Immature natural killer cell (primary cell): Measurements from ENCODE around the gene BHLHE41. TPM values are rescaled to one million over a fixed set of nuclear protein-coding genes. Genes with fewer than 3 reads are reported as not detected.

Experiments used
- DNase-seq, 3 donors: peaks; one replicate each; pipeline ENCODE4 v3.0.0; 2022; ENCODE audit warnings: mixed read lengths in 1 of 3
- H3K27ac Mint-ChIP-seq, 6 donors: one replicate each; pipeline ENCODE4 v1.8.0; 2020; ENCODE audit warnings: mixed read lengths in 6 of 6, mild to moderate bottlenecking in 5 of 6, inconsistent platforms in 4 of 6, moderate library complexity in 3 of 6
- H3K27me3 Mint-ChIP-seq, 3 donors: one replicate each; pipeline ENCODE4 v1.8.0; 2020 to 2021; ENCODE audit warnings: low read depth in 3 of 3, mild to moderate bottlenecking in 3 of 3, mixed read lengths in 3 of 3, moderate library complexity in 3 of 3, inconsistent platforms in 1 of 3
- H3K36me3 Mint-ChIP-seq, 3 donors: one replicate each; pipeline ENCODE4 v1.8.0; 2020; ENCODE audit warnings: mixed read lengths in 3 of 3, inconsistent platforms in 2 of 3, mild to moderate bottlenecking in 2 of 3
- H3K4me1 Mint-ChIP-seq, 2 donors: one replicate each; pipeline ENCODE4 v1.8.0; 2020; ENCODE audit warnings: inconsistent platforms in 2 of 2, mild to moderate bottlenecking in 2 of 2, mixed read lengths in 2 of 2, moderate library complexity in 1 of 2
- H3K4me3 Mint-ChIP-seq, 5 donors: one replicate each; pipeline ENCODE4 v1.8.0; 2020; ENCODE audit warnings: mild to moderate bottlenecking in 5 of 5, mixed read lengths in 5 of 5, inconsistent platforms in 3 of 5, moderate library complexity in 3 of 5
- H3K9me3 Mint-ChIP-seq, 6 donors: one replicate each; pipeline ENCODE4 v1.8.0; 2020; ENCODE audit warnings: mild to moderate bottlenecking in 6 of 6, mixed read lengths in 6 of 6, inconsistent platforms in 4 of 6, moderate library complexity in 3 of 6
- polyA plus RNA-seq, 3 donors: library from polyadenylated mRNA; unstranded; fragments of 300-500 nt; fragmentation: Illumina TruSeq; gene quantifications; one replicate each; pipeline ENCODE4 v1.2.3, GENCODE V29; 2021

BHLHE41 gene
- polyA plus RNA-seq, 3 donors from 2014 or later, result not detected

GRCh38 chr12:26150736-26151450 lies 26.1 kb upstream of the BHLHE41 start:
- Mint-ChIP-seq H3K27me3 (peaks cover 0 to 6% (median 6%) of the 10 kb centered on the region in 3 donors), H3K36me3 (no peaks in the 10 kb centered on the region), H3K9me3 (peaks cover 0 to 3% (median 0%) of the 10 kb centered on the region in 6 donors), H3K4me1 (no peaks in the 10 kb centered on the region), H3K27ac (no peak overlapping the region), H3K4me3 (no peak overlapping the region)
- no peak for DNase-seq

- Mint-ChIP-seq H3K27ac (no peak overlapping the region), H3K9me3 (peaks cover 0 to 3% (median 0%) of the 10 kb centered on the region in 6 donors), H3K36me3 (no peaks in the 10 kb centered on the region), H3K4me1 (no peaks in the 10 kb centered on the region), H3K27me3 (peaks cover 0 to 6% (median 4%) of the 10 kb centered on the region in 3 donors), H3K4me3 (no peak overlapping the region)
- no peak for DNase-seq
These were observed 25.2 kb upstream of the BHLHE41 start for GRCh38 chr12:26149968-26150500.

- H3K9me3 Mint-ChIP-seq, result peaks cover 0 to 3% (median 0%) of the 10 kb centered on the region in 6 donors
- peaks cover 0 to 6% (median under 1%) of the 10 kb centered on the region in 3 donors for H3K27me3 Mint-ChIP-seq
- no peaks in the 10 kb centered on the region for H3K4me1 Mint-ChIP-seq
- no peak overlapping the region for H3K4me3 Mint-ChIP-seq
- no peak overlapping the region for H3K27ac Mint-ChIP-seq
- DNase-seq, result no peak
- no peaks in the 10 kb centered on the region for H3K36me3 Mint-ChIP-seq
These were observed 23.5 kb upstream of the BHLHE41 start for GRCh38 chr12:26148291-26148690.

- Mint-ChIP-seq H3K27me3 (peaks cover 0 to 2% (median 0%) of the 10 kb centered on the region in 3 donors), H3K9me3 (peaks cover 0 to 3% (median 0%) of the 10 kb centered on the region in 6 donors), H3K27ac (no peak overlapping the region), H3K4me1 (no peaks in the 10 kb centered on the region), H3K4me3 (no peak overlapping the region), H3K36me3 (no peaks in the 10 kb centered on the region)
- no peak for DNase-seq
These were observed 18.5 kb upstream of the BHLHE41 start for GRCh38 chr12:26143291-26143690.

GRCh38 chr12:26138860-26139259 lies 14.0 kb upstream of the BHLHE41 start:
- H3K4me3 Mint-ChIP-seq, result no peak overlapping the region
- DNase-seq, result no peak
- H3K9me3 Mint-ChIP-seq, result no peaks in the 10 kb centered on the region
- H3K4me1 Mint-ChIP-seq, result no peaks in the 10 kb centered on the region
- H3K27ac Mint-ChIP-seq, result no peak overlapping the region
- H3K27me3 Mint-ChIP-seq, result peaks cover 0 to 2% (median 0%) of the 10 kb centered on the region in 3 donors
- H3K36me3 Mint-ChIP-seq, result no peaks in the 10 kb centered on the region

- Mint-ChIP-seq H3K27ac (no peak overlapping the region), H3K9me3 (no peaks in the 10 kb centered on the region), H3K4me3 (no peak overlapping the region)
These were observed 11.9 kb upstream of the BHLHE41 start for GRCh38 chr12:26136688-26137087.

GRCh38 chr12:26135571-26135970 lies 10.7 kb upstream of the BHLHE41 start:
- H3K36me3 Mint-ChIP-seq, result no peaks in the 10 kb centered on the region
- no peak overlapping the region for H3K4me3 Mint-ChIP-seq
- H3K27ac Mint-ChIP-seq, result no peak overlapping the region
- H3K4me1 Mint-ChIP-seq, result no peaks in the 10 kb centered on the region
- H3K9me3 Mint-ChIP-seq, result no peaks in the 10 kb centered on the region
- peaks cover 0 to 4% (median 3%) of the 10 kb centered on the region in 3 donors for H3K27me3 Mint-ChIP-seq
- no peak for DNase-seq

More at GRCh38 chr12:26136688-26137087, 11.9 kb upstream of the BHLHE41 start:
- no peak for DNase-seq
- H3K27me3 Mint-ChIP-seq, result peaks cover 0 to 3% (median 0%) of the 10 kb centered on the region in 3 donors
- no peaks in the 10 kb centered on the region for H3K36me3 Mint-ChIP-seq
- no peaks in the 10 kb centered on the region for H3K4me1 Mint-ChIP-seq

- DNase-seq, result no peak
- no peaks in the 10 kb centered on the region for H3K4me1 Mint-ChIP-seq
- no peak overlapping the region for H3K4me3 Mint-ChIP-seq
- no peak overlapping the region for H3K27ac Mint-ChIP-seq
- peaks cover 2 to 6% (median 5%) of the 10 kb centered on the region in 3 donors for H3K27me3 Mint-ChIP-seq
- no peaks in the 10 kb centered on the region for H3K36me3 Mint-ChIP-seq
- no peaks in the 10 kb centered on the region for H3K9me3 Mint-ChIP-seq
These were observed 10.2 kb upstream of the BHLHE41 start for GRCh38 chr12:26135010-26135420.

- Mint-ChIP-seq H3K27me3 (peaks cover 4 to 10% (median 9%) of the 10 kb centered on the region in 3 donors), H3K9me3 (no peaks in the 10 kb centered on the region), H3K36me3 (no peaks in the 10 kb centered on the region), H3K4me1 (no peaks in the 10 kb centered on the region), H3K4me3 (no peak overlapping the region), H3K27ac (no peak overlapping the region)
- no peak for DNase-seq
These were observed 9.7 kb upstream of the BHLHE41 start for GRCh38 chr12:26134540-26134939.

- Mint-ChIP-seq H3K27me3 (peaks cover 4 to 11% (median 9%) of the 10 kb centered on the region in 3 donors), H3K27ac (no peak overlapping the region), H3K4me3 (no peak overlapping the region), H3K36me3 (no peaks in the 10 kb centered on the region), H3K9me3 (no peaks in the 10 kb centered on the region), H3K4me1 (no peaks in the 10 kb centered on the region)
- no peak for DNase-seq
These were observed 8.7 kb upstream of the BHLHE41 start for GRCh38 chr12:26133521-26133920.

- H3K4me3 Mint-ChIP-seq, result no peak overlapping the region
These were observed 8.0 kb upstream of the BHLHE41 start for GRCh38 chr12:26132866-26133265.

GRCh38 chr12:26131936-26132335 lies 7.1 kb upstream of the BHLHE41 start:
- Mint-ChIP-seq H3K4me1 (peaks cover 0 to 8% of the 10 kb centered on the region in 2 donors), H3K27ac (no peak overlapping the region), H3K9me3 (no peaks in the 10 kb centered on the region), H3K27me3 (peaks cover 7 to 20% (median 18%) of the 10 kb centered on the region in 3 donors), H3K36me3 (no peaks in the 10 kb centered on the region), H3K4me3 (no peak overlapping the region)
- no peak for DNase-seq

More at GRCh38 chr12:26132866-26133265, 8.0 kb upstream of the BHLHE41 start:
- Mint-ChIP-seq H3K27me3 (peaks cover 4 to 13% (median 11%) of the 10 kb centered on the region in 3 donors), H3K27ac (no peak overlapping the region), H3K36me3 (no peaks in the 10 kb centered on the region), H3K4me1 (no peaks in the 10 kb centered on the region), H3K9me3 (no peaks in the 10 kb centered on the region)
- no peak for DNase-seq

- DNase-seq, result no peak
- no peaks in the 10 kb centered on the region for H3K9me3 Mint-ChIP-seq
- H3K4me3 Mint-ChIP-seq, result no peak overlapping the region
These were observed 5.9 kb upstream of the BHLHE41 start for GRCh38 chr12:26130728-26131127.

GRCh38 chr12:26128168-26128567 lies 3.3 kb upstream of the BHLHE41 start:
- Mint-ChIP-seq H3K4me1 (peaks cover 21 to 35% of the 10 kb centered on the region in 2 donors), H3K4me3 (no peak overlapping the region), H3K9me3 (no peaks in the 10 kb centered on the region), H3K27me3 (peaks cover 19 to 36% (median 30%) of the 10 kb centered on the region in 3 donors), H3K27ac (no peak overlapping the region), H3K36me3 (no peaks in the 10 kb centered on the region)
- no peak for DNase-seq

More at GRCh38 chr12:26130728-26131127, 5.9 kb upstream of the BHLHE41 start:
- no peak overlapping the region for H3K27ac Mint-ChIP-seq
- H3K36me3 Mint-ChIP-seq, result no peaks in the 10 kb centered on the region
- H3K4me1 Mint-ChIP-seq, result peaks cover 4 to 13% of the 10 kb centered on the region in 2 donors
- peaks cover 14 to 24% (median 24%) of the 10 kb centered on the region in 3 donors for H3K27me3 Mint-ChIP-seq
